IMR-90 (cell line): Measurements from ENCODE around the gene PLOD3. TPM values are rescaled to one million over a fixed set of nuclear protein-coding genes. Genes with fewer than 3 reads are reported as not detected.

Source experiments
- ATAC-seq: fragments of 200-7000 bp; cut with Tn5 transposase; 2 replicates; pipeline ENCODE4 v1.9.1; 2020; ENCODE audit warnings: low read depth, mild to moderate bottlenecking, moderate library complexity
- BruUV-seq: library from RNA; stranded (reverse); fragments of 400-500 nt; replicated peaks from 2 replicates; lab custom pipeline; 2021; lab: Mats Ljungman, UMichigan
- CTCF ChIA-PET: fragments of 300-600 bp; formaldehyde crosslinking; extraction: SDS; loops from one replicate; lab custom pipeline; 2021; ENCODE audit warnings: antibody characterized with exemption; lab: Yijun Ruan, JAX
- POLR2A ChIA-PET: fragments of 300-600 bp; sonication (Branson Sonifier 250); formaldehyde crosslinking; loops from one replicate; lab custom pipeline; 2022; ENCODE audit warnings: antibody characterized with exemption; ENCODE audit not compliant: unreplicated experiment; lab: Charles Lee
- DNase-seq: peaks from one replicate; pipeline ENCODE4 v3.0.0; 2013
- H2AFZ ChIP-seq: replicated peaks from 2 replicates; pipeline ENCODE3; 2013; ENCODE audit warnings: low read length, mild to moderate bottlenecking; ENCODE audit not compliant: poor library complexity
- H2AK5ac ChIP-seq: 2 replicates; pipeline ENCODE4 v1.6.1; 2013; ENCODE audit warnings: low read depth, low read length, inconsistent platforms
- H2AK9ac ChIP-seq: replicated peaks from 2 replicates; pipeline ENCODE3; 2013; ENCODE audit warnings: mild to moderate bottlenecking, low read depth, low read length, moderate library complexity; ENCODE audit not compliant: poor library complexity
- H2BK120ac ChIP-seq: 2 replicates; pipeline ENCODE4 v1.6.1; 2013; ENCODE audit warnings: low read depth, low read length, inconsistent platforms
- H2BK15ac ChIP-seq: 3 replicates; pipeline ENCODE4 v1.6.1; 2013; ENCODE audit warnings: low read depth, low read length, inconsistent platforms
- H2BK20ac ChIP-seq: 2 replicates; pipeline ENCODE4 v1.6.1; 2013; ENCODE audit warnings: low read depth, mild to moderate bottlenecking, inconsistent platforms, low read length, moderate library complexity
- H2BK5ac ChIP-seq: 2 replicates; pipeline ENCODE4 v1.6.1; 2013; ENCODE audit warnings: mild to moderate bottlenecking, low read depth, low read length, inconsistent platforms; ENCODE audit not compliant: poor library complexity, severe bottlenecking
- H3K14ac ChIP-seq: replicated peaks from 2 replicates; pipeline ENCODE4 v1.6.1; 2013; ENCODE audit warnings: low read depth, low read length, inconsistent platforms
- H3K18ac ChIP-seq: 2 replicates; pipeline ENCODE4 v1.6.1; 2013; ENCODE audit warnings: low read depth, low read length, control low read depth
- H3K23ac ChIP-seq: 2 replicates; pipeline ENCODE4 v1.6.1; 2013; ENCODE audit warnings: low read depth, low read length, inconsistent platforms
- H3K27ac ChIP-seq: 2 replicates; pipeline ENCODE4 v1.5.1; 2013; ENCODE audit warnings: mild to moderate bottlenecking, control low read depth, low read length; ENCODE audit not compliant: insufficient read depth
- H3K27me3 ChIP-seq: 2 replicates; pipeline ENCODE4 v1.6.1; 2013; ENCODE audit warnings: low read length; ENCODE audit not compliant: control insufficient read depth, insufficient read depth
- H3K36me3 ChIP-seq: 2 replicates; pipeline ENCODE4 v1.6.1; 2013; ENCODE audit warnings: low read length, mixed read lengths; ENCODE audit not compliant: control insufficient read depth, insufficient read depth
- H3K4ac ChIP-seq: 2 replicates; pipeline ENCODE4 v1.6.1; 2013; ENCODE audit warnings: low read depth, low read length, inconsistent platforms
- H3K4me1 ChIP-seq: 2 replicates; pipeline ENCODE4 v1.6.1; 2013; ENCODE audit warnings: low read length, mixed read lengths; ENCODE audit not compliant: control insufficient read depth, insufficient read depth
- H3K4me2 ChIP-seq: 2 replicates; pipeline ENCODE4 v1.6.1; 2013; ENCODE audit warnings: low read depth, mild to moderate bottlenecking, control low read depth, low read length, moderate library complexity
- H3K4me3 ChIP-seq: 2 replicates; pipeline ENCODE4 v1.5.1; 2013; ENCODE audit warnings: low read depth, mild to moderate bottlenecking, control low read depth, low read length, moderate library complexity; ENCODE audit not compliant: insufficient read depth
- H3K56ac ChIP-seq: 2 replicates; pipeline ENCODE4 v1.6.1; 2013; ENCODE audit warnings: low read length, inconsistent platforms; ENCODE audit not compliant: insufficient read depth; ENCODE audit errors: extremely low read depth
- H3K79me1 ChIP-seq, 2 experiments: 2 replicates each; pipeline ENCODE4 v1.6.1; 2013; ENCODE audit warnings: low read length in 2 of 2, inconsistent platforms in 1 of 2, low read depth in 1 of 2
- H3K9ac ChIP-seq: 2 replicates; pipeline ENCODE4 v1.6.1; 2013; ENCODE audit warnings: low read depth, low read length, control low read depth
- H3K9me1 ChIP-seq: 2 replicates; pipeline ENCODE4 v1.6.1; 2013; ENCODE audit warnings: low read length, inconsistent platforms; ENCODE audit not compliant: insufficient read depth
- H3K9me3 ChIP-seq: 2 replicates; pipeline ENCODE4 v1.6.1; 2013; ENCODE audit warnings: low read length; ENCODE audit not compliant: control insufficient read depth, insufficient read depth
- H4K20me1 ChIP-seq: 2 replicates; pipeline ENCODE4 v1.6.1; 2013; ENCODE audit warnings: low read length, inconsistent platforms; ENCODE audit not compliant: insufficient read depth
- H4K5ac ChIP-seq: 2 replicates; pipeline ENCODE4 v1.6.1; 2013; ENCODE audit warnings: mild to moderate bottlenecking, low read depth, low read length, control low read depth
- H4K8ac ChIP-seq, 2 experiments: 2 replicates each; pipeline ENCODE4 v1.6.1; 2013; ENCODE audit warnings: low read depth in 2 of 2, low read length in 2 of 2, control low read depth in 1 of 2, inconsistent platforms in 1 of 2
- H4K91ac ChIP-seq: 2 replicates; pipeline ENCODE4 v1.6.1; 2013; ENCODE audit warnings: low read depth, low read length, inconsistent platforms; ENCODE audit not compliant: insufficient read depth
- CHD1 ChIP-seq: IDR thresholded peaks from 2 replicates; pipeline ENCODE4 v1.6.1; 2012; ENCODE audit warnings: low read depth, low read length, improper control_type of control experiment
- MAFK ChIP-seq: IDR thresholded peaks from 2 replicates; pipeline ENCODE4 v1.6.1; 2012; ENCODE audit warnings: low read depth, low read length, improper control_type of control experiment
- MXI1 ChIP-seq: IDR thresholded peaks from 2 replicates; pipeline ENCODE4 v1.6.1; 2012; ENCODE audit warnings: low read depth, mild to moderate bottlenecking, low read length, moderate library complexity, borderline replicate concordance
- NFE2L2 ChIP-seq: fragments of 150-350 bp; IDR thresholded peaks from 2 replicates; pipeline ENCODE4 v1.6.1; 2016; ENCODE audit warnings: low read depth, mild to moderate bottlenecking, low read length
- SMC3 ChIP-seq: fragments of 150-350 bp; IDR thresholded peaks from 2 replicates; pipeline ENCODE4 v1.6.1; 2016; ENCODE audit warnings: low read depth, mild to moderate bottlenecking, antibody characterized with exemption, low read length, moderate library complexity
- WGBS, 2 experiments: methylation state at CpG; one replicate each; pipeline versions ENCODE4 v1.1.5 to v1.1.7; 2013; ENCODE audit warnings: missing lambda C conversion rate in 2 of 2; ENCODE audit not compliant: insufficient read length in 1 of 2; ENCODE audit errors: extremely low coverage in 2 of 2; 5-methylcytosine and 5-hydroxymethylcytosine counted together
- dilution Hi-C: fragments of 300-500 bp; cut with HindIII; formaldehyde crosslinking; loops from one replicate; pipeline ENCODE4 v1.14.3; 2018; ENCODE audit warnings: low sequenced_read_pairs; ENCODE audit not compliant: unreplicated experiment
- in situ Hi-C: fragments of 300-500 bp; cut with MboI; formaldehyde crosslinking; loops from 3 replicates; pipeline ENCODE4 v1.14.3; 2019; ENCODE audit warnings: low sequenced_read_pairs, inconsistent platforms, mixed read lengths
- intact Hi-C: fragments of 100-400 bp; cut with micrococcal nuclease; formaldehyde crosslinking; loops from 2 replicates; pipeline ENCODE4 v1.10.0; 2022
- polyA plus RNA-seq, 3 experiments: library from polyadenylated mRNA; depleted of rRNA; stranded (reverse); fragments of >200 nt; gene quantifications; 2 replicates each; pipeline ENCODE4 v1.2.3, GENCODE V29; 2012; ENCODE audit warnings: low replicate concordance in 1 of 3
- total RNA-seq: library from RNA; depleted of rRNA; stranded (reverse); fragments of >200 nt; gene quantifications from 2 replicates; pipeline ENCODE4 v1.2.3, GENCODE V29; 2012

The PLOD3 gene
- total and polyA plus RNA-seq, 2 of the 4 experiments (the other 2 are of a cell fraction), result 21.7 to 159 TPM

DNA sequence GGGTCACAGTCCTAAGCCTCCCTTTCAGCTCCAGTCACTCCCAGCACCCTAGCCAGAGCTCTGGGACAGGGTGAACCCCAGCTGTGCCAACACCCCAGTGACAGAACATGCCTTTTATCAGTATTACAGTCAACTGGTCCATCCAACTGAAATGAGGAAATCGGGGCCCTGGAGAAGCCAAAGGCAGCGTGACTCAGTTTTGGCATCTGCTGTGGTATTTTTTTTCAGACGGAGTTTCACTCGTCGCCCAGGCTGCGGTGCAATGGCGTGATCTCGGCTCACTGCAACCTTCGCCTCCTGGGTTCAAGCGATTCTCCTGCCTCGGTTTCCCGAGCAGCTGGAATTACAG is 23.6 kb upstream of the PLOD3 start:
- Histone ChIP-seq H3K56ac (0 out of 2 replicates have a peak overlapping the region, but pooled peaks have one; percentile 1), H2BK20ac (no peak overlapping the region), H3K4me1 (peaks cover 10% of the 10 kb centered on the region), H3K9me1 (no peaks in the 10 kb centered on the region; the same call in 1 of the 2 replicates), H4K8ac (no peak overlapping the region), H3K79me1 (peaks cover 21 to 56% of the 10 kb centered on the region in 2 experiments), H3K14ac (no peak overlapping the region), H2BK15ac (no peak overlapping the region), H2AK5ac (no peak overlapping the region), H3K27me3 (no peaks in the 10 kb centered on the region), H3K4me2 (no peak overlapping the region), H3K4me3 (no peak overlapping the region), H3K27ac (no peak overlapping the region), H3K36me3 (peaks cover 34% of the 10 kb centered on the region), H2BK120ac (no peak overlapping the region), H4K20me1 (peaks cover 21% of the 10 kb centered on the region), H2AK9ac (no peak overlapping the region), H2AFZ (no peak overlapping the region), H4K5ac (no peak overlapping the region), H3K9me3 (no peaks in the 10 kb centered on the region), H2BK5ac (no peak overlapping the region), H4K91ac (no peak overlapping the region), H3K4ac (no peak overlapping the region), H3K23ac (no peak overlapping the region), H3K9ac (no peak overlapping the region), H3K18ac (no peak overlapping the region)
- WGBS, 2 experiments, result 98% methylated on average over 10 of the region's 12 CpGs; no CpG with 5 or more reads in 1 of the 2 experiments
- in situ Hi-C loops, result no loop called here
- no TSS peak for BruUV-seq
- POLR2A ChIA-PET, result no interaction called here
- DNase-seq, result no peak
- TF ChIP-seq NFE2L2 (no peak), SMC3 (no peak), MAFK (no peak), MXI1 (no peak), CHD1 (no peak)
- CTCF ChIA-PET, result no interaction called here
- ATAC-seq, result no peak
- dilution Hi-C loops, result no loop called here
- intact Hi-C loops, result no loop called here
